ENCODE measurements around the gene SARS2. TPM values are rescaled to one million over a fixed set of nuclear protein-coding genes. Genes with fewer than 3 reads are reported as not detected.
"Not testable (repeated sequence)": the region's sequence is repeated elsewhere in the genome, so short reads cannot be mapped to it uniquely, and the experiment has no call there.

Gene SARS2, protein sequence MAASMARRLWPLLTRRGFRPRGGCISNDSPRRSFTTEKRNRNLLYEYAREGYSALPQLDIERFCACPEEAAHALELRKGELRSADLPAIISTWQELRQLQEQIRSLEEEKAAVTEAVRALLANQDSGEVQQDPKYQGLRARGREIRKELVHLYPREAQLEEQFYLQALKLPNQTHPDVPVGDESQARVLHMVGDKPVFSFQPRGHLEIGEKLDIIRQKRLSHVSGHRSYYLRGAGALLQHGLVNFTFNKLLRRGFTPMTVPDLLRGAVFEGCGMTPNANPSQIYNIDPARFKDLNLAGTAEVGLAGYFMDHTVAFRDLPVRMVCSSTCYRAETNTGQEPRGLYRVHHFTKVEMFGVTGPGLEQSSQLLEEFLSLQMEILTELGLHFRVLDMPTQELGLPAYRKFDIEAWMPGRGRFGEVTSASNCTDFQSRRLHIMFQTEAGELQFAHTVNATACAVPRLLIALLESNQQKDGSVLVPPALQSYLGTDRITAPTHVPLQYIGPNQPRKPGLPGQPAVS
- polyA plus RNA-seq (ENCODE audit: insufficient read length in 4 of 4) = 10 to 100 TPM; 31.4 to 64.3 (median 41.1) TPM

DNA sequence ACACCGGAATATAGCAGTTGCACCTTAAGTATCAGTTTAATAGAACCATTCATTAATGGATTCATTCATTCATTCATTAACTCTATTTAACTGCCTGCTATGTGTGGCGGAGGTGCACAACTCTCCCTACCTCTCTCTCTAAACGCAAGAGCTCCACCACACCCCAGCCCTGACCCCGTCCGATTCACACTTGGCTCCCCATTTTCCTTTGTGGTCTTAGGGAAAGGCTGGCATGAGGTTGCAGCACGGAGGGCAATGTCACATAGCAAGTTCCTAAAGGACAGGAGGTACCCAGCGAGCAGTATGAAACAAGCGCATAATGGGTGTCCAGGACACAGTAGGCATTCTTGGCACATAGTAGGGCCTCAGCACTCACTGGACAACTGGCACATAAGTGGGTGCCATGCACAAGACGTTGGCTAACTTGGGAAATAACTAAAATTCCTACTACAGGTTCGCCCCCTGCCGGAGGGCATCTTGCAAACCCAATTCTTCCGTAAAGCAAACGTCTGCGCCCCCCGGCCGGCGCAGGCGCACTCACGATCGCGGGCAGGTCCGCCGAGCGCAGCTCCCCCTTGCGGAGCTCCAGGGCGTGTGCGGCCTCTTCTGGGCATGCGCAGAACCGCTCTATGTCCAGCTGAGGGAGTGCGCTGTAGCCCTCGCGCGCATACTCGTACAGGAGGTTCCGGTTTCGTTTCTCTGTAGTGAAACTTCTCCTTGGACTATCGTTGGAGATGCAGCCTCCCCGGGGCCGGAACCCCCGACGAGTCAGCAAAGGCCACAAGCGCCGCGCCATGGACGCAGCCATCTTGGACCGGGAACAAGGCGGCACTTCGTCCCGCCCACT, at the start of gene SARS2:
TSS of gene SARS2 (minus strand) at position 835 of the 847 bp plus-strand sequence. CDS start at position 808, 27 bp downstream.
- DNase-seq (ENCODE audit: low read depth in 4 of 4, low spot score in 3 of 4) = peak; percentile 29 to 88 (median 86)

DNA sequence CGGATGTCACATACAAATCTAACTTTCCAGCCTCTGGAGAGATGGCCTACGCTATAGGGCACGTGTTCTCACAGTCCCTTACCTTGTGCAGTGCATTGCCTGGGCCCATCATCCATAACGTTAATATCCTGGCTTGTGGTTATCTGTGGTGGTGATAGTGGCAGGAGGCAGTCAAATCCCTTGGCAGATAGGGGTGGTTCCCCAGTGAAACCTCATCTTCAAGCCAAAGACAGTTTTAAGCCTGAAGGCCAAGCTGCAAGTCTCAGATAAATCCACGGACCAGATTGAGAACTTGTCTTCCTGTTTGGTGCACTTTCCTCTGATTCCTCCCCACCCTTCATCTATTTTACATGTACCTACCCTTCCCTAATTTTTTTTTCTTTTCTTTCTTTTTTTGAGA, 49.2 kb upstream of the SARS2 start:
- DNase-seq (ENCODE audit: low read depth in 4 of 4, low spot score in 3 of 4) = no peak

DNA sequence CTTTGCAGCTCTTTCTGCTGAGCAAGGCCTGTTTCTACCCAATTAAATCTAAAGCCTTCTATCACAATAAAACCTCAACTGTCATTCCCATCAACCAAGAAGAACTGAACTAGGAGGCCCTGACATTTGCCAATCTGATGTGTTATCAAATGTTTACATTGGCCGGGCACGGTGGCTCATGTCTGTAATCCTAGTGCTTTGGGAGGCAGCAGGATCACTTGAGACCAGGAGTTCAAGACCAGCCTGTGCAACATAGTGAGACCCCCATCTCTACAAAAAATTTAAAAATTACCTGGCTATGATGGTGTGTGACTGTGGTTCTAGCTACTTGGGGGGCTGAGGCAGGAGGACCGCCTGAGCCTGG, 47.7 kb upstream of the SARS2 start:
- no peak for DNase-seq (ENCODE audit: low read depth in 4 of 4, low spot score in 3 of 4)

DNA sequence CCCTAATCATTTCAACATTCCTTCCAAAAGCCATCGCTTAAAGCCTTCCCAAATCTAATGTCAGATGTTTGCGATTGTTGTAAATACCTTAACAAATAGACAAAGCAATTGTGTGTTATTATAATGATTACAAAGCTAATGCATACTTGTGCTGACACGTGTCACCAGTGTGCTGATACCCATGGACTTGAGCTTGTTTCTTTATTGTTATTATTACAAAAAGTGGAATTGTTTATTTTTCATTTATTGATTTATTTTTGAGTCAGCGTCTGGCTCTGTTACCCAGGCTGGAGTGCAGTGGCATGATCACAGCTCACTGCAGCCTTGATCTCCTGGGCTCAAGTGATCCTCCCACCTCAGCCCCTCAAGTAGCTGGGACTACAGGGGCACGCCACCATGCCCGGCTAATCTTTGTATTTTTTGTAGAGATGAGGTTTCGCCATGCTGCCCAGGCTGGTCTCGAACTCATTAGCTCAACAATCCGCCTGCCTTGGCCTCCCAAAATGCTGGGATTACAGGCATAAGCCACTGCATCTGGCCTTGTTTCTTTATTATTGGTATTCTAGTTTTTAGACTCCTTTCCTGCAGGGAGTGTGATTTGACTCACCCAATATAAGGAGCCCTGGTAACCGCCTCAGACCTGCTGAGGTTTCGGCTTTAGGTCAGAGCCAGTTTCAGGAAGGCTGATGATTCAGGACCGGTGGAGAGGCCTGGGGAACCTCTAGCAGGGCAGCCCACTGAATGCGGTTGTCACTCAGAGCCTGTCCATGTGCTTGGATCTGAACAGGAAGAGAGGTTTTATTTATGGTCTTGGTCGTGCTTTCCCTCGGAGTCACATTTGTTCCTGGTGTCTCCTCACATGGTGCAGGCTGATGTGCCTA, 47.1 kb upstream of the SARS2 start:
- DNase-seq (ENCODE audit: low read depth in 4 of 4, low spot score in 3 of 4) = no peak

DNA sequence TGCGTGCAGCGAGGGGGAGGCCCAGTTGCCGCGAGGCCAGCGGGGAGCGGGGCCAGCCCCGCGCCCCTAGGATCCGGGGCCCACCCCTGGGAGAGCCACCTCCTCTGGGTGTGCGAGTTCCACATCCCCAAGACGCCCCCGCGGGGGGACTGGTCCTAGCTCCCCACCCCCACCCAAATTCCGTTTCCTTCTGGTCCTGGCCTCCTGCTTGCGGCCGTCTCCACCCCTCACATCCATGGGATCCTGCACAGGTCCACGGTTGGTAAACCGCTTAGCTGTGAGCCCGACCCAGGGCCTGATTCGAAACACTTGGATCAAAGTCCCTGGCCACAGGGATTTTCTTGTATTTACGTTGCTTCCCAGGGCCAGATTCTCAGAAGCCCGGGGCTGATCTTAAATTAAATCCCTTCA, 45.3 kb upstream of the SARS2 start:
- DNase-seq (ENCODE audit: low read depth in 4 of 4, low spot score in 3 of 4) = peak in 3 of 4 donors; percentile 41 to 52 (median 47)

GRCh38 chr19:38975214-38975860, 44.8 kb upstream of the SARS2 start, which contains the start of gene FBXO17:
Gene FBXO17, minus strand, starts transcription at chr19:38975742. Its CDS starts 25,423 bp downstream, at chr19:38950319.
- DNase-seq (ENCODE audit: low read depth in 4 of 4, low spot score in 3 of 4) = peak; percentile 31 to 54 (median 50)

GRCh38 chr19:38974624-38975213, 44.2 kb upstream of the SARS2 start:
- DNase-seq (ENCODE audit: low read depth in 4 of 4, low spot score in 3 of 4) = no peak

- DNase-seq (ENCODE audit: low read depth in 4 of 4, low spot score in 3 of 4) = no peak
Observed at GRCh38 chr19:38971672-38972071, 41.1 kb upstream of the SARS2 start.

- DNase-seq (ENCODE audit: low read depth in 4 of 4, low spot score in 3 of 4) = no peak
Observed at GRCh38 chr19:38970664-38971532, 40.3 kb upstream of the SARS2 start.

GRCh38 chr19:38966149-38966548, 35.6 kb upstream of the SARS2 start:
- not testable (repeated sequence) for DNase-seq (ENCODE audit: low read depth in 4 of 4, low spot score in 3 of 4)

DNA sequence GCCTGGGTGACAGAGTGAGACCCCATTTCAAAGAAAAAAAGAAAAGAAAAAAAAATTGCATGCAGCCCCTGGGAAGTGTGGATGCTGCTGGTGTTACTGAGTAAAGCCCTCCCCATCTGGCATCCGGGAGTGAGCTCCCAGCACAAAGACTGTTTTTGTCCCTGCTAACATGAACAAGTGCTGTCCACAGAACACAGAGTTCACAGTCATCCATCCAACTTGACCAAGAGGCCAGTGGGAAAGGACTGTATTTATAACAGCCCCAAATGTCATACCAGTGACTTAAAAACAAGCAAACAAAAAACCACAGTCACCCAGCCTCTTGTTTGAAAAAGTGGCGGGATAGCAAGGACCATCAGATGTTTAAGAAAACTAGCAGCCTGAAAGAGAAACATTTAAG, 34.2 kb upstream of the SARS2 start:
- no peak for DNase-seq (ENCODE audit: low read depth in 4 of 4, low spot score in 3 of 4)

DNA sequence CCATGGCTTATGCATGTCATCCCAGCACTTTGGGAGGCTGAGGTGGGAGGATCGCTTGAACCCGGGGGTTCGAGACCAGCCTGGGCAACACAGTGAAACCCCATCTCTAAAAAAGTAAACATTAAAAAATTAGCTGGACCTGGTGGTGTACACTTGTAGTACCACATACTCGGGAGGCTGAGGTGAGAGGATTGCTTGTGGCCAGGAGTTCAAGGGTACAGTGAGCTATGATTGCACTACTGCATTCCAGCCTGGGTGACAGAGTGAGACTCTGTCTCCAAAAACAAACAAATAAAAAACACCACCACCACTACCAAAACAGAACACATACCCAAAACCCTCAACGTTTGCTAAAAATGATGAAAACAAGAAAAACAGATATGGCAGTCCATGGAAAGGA, 29.1 kb upstream of the SARS2 start:
- no peak for DNase-seq (ENCODE audit: low read depth in 4 of 4, low spot score in 3 of 4)

GRCh38 chr19:38958301-38958700, 27.7 kb upstream of the SARS2 start:
- DNase-seq (ENCODE audit: low read depth in 4 of 4, low spot score in 3 of 4) = no peak

DNA sequence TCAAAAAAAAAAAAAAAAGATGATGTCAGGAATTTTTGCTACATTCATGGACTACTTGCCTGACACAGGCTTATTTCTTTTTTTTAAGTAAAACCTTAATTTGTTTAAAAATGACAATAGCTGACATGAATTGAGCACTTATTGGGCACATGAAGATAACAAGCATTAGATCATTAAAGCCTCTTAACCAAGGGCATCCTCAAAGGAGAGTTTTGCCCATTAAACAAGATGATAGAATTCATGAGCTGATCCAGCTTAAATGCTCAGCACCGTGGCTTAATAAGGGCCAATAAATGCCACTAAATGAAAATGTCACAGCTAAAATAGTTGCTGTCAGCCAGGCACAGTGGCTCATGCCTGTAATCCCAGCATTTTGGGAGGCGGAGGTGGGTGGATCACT, 25.7 kb upstream of the SARS2 start:
- DNase-seq (ENCODE audit: low read depth in 4 of 4, low spot score in 3 of 4) = no peak

- DNase-seq (ENCODE audit: low read depth in 4 of 4, low spot score in 3 of 4) = no peak
Observed at GRCh38 chr19:38953677-38954076, 23.1 kb upstream of the SARS2 start.

DNA sequence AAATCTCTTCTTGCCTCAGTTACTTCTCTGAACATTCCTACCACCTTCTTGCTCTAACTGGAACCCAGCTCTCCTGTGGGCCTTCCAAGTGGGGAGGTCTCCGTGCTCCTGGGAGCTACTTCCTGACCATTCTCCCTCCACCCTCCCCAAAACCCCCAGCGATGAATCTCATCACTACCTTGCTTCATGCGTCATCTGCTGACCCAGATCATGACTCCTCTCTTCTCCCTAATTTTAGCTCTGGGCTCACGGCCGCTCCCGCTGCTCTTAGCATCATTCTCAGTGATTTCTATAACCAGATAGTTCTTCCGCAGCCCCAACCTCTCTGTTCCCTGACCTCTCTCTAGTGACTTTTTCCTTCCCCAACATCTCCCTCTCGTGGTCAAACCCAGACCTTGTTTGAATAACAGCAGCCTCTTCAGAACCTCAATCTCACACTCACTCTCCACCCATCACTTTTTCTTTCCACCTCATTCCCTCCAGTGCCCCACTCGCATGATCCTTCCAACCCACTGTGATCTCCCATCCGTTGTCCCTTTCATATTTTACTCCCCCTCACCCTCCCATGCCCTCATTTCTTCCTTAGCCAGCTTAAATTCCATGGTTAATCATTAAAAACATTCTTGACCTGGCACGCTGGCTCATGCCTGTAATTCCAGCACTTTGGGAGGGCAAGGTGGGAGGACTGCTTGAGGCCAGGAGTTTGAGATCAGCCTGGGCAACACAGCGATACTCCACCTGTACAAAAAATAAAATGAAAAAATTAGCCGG, 22.0 kb upstream of the SARS2 start:
- DNase-seq (ENCODE audit: low read depth in 4 of 4, low spot score in 3 of 4) = peak in 3 of 4 donors; percentile 59 to 63 (median 59)

DNA sequence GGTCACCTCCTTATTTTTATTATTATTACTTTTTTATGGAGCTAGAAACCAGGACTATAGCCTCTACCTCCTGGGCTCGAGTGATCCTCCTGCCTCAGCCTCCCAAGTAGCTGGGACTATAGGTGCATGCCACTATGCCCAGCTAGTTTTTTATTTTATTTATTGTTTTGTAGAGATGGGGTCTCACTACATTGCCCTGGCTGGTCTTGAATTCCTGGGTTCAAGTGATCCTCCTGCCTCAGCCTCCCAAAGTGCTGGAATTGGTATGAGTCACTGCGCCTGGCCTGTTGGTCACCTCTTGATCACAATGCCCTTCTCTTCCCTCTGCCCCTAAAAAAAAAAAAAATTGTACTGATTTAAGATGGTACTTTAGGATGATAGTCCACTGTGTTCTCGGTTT, 20.6 kb upstream of the SARS2 start:
- no peak for DNase-seq (ENCODE audit: low read depth in 4 of 4, low spot score in 3 of 4)

Data from left renal pelvis (tissue), 4 donors.